Kidney capillary endothelial cell (primary cell): ENCODE measurements around the gene HIF1AN.
"Not testable (repeated sequence)": the region's sequence is repeated elsewhere in the genome, so short reads cannot be mapped to it uniquely, and the experiment has no call there.

ENCODE experiments used
- DNase-seq: peaks from one replicate; pipeline ENCODE4 v3.0.0-alpha.2; 2018; ENCODE audit warnings: low spot score

The HIF1AN gene

DNA sequence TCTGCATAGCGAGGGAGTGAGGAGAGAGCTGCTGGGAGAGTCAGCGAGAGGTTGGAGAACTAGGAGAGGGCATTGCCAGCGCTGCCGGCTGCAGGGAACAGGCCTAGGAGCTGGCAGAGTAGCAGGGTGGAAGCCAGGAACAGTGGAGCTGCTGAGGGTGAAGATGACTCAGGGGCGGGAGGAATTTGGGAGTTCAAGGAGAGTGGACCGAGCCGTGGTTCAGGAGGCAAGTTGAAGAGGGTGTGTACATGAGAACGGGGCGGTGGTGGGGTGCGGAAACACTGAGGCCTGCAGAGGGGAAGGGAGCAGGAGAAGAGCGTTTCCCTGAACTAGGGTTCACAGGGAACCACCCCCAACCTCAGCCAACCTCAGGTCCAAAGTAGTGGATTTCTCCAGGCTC lies 31.5 kb downstream of the HIF1AN start:
- no peak for DNase-seq

DNA sequence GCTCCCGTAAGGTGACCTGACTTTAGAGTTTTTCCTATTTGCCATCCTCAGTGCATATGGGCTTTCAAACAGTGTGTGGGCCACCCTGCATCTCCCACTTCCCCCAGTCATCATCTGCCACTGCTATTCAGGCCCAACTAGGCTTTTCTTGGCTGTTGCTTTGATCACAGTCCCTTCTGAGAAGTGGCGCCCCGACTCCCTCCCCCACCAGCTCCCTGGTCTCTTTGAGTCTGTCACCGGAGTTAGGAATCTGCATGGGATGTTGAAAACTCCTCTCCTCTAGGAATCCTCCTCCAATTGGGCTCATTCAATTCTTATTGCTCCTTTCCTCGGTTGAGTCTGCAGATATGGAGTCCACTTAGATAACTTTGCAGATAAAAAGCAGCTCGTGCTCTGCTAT lies 32.1 kb downstream of the HIF1AN start:
- DNase-seq: no peak

- DNase-seq: no peak
Observed at GRCh38 chr10:100568912-100569311, 33.2 kb downstream of the HIF1AN start.

GRCh38 chr10:100569687-100570481 lies 34.1 kb downstream of the HIF1AN start:
- DNase-seq: no peak

DNA sequence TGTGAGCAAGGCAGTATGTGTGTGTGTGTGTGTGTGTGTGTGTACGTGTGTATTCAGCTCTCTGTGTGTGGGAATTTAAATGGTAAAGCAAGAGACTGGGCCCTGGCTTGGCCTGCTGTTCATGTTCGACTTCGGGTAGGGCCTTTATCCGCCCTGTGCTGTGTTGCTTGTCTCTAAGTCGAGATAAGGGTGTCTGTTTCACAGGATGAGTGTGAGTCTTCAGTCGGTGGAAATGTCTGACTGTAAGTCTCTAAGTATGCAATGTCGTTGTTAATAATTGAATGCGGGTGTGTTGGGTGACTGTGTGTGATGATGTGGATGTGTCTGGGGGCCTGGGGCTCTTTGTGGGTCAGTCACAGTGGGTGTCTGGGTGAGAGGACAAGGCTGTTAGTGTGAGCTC lies 34.8 kb downstream of the HIF1AN start:
- no peak for DNase-seq

GRCh38 chr10:100571084-100571856 lies 35.5 kb downstream of the HIF1AN start:
- DNase-seq: no peak

DNA sequence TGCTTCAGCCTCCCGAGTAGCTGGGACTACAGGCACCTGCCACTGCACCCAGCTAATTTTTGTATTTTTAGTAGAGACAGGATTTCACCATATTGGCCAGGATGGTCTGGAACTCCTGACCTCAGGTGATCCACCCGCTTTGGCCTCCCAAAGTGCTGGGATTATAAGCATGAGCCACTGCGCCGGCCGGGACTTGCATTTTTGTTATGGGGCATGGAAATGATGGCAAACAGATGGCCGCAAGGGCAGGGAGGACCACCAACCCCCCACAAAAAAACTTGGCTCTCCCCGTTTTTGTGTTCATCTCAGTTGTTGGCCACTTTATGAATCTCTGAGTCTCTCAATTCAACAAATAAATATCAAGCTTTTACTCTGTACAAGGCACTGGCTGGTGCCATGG lies 39.4 kb downstream of the HIF1AN start:
- not testable (repeated sequence) for DNase-seq

DNA sequence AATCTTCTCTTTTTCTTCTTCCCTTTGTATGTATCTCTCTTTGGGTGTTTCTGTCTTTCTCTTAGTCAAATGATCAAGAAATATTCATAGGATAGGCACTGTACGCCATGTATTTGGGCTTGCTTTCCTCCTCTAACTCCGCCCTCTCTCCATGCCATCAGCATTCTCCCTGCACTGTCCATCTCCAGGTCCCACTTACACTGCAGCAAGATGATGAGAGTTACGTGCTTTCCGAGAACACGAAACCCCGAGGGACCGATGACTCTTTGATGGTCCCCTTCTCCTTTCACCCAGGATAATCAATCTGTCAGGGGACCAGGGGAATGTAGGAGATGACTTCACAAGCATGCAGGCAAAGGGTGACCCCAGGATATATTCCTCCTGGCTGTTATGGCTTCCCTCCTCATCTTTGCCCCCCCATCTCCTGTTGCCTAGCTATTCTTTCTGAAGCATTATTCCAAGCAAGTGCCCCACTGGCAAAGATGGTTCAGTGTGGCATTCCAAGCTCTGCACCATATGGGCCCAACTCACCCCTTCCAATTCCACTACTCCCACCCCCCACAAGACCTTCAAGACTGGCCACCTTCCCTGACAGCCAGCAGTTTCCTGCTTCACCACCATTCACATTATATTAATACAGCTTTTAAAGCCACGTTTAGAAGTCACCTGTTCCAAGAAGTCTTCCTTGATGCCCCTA lies 40.0 kb downstream of the HIF1AN start:
- DNase-seq: no peak

DNA sequence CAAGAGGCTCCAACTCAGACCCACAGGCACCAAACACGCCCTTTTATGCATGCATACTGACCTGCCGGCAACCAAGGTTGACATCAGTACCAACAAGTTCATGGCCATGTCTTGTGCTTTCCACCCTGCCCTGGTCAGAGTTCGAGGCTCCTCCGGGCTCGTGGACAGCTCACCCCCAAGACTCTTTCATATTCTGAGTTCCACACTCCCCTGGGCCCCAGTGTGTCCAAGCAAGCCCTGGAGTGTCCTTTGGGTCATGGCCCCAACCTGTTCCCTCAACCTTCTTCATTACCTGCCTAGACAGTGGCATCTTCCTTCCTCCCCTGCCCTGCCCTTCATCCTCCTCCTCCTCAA lies 40.5 kb downstream of the HIF1AN start:
- no peak for DNase-seq

- no peak for DNase-seq
Observed at GRCh38 chr10:100579261-100580090, 43.7 kb downstream of the HIF1AN start.

- DNase-seq: no peak
Observed at GRCh38 chr10:100586959-100587358, 51.2 kb downstream of the HIF1AN start.

- no peak for DNase-seq
Observed at GRCh38 chr10:100598166-100598565, 62.4 kb downstream of the HIF1AN start.

DNA sequence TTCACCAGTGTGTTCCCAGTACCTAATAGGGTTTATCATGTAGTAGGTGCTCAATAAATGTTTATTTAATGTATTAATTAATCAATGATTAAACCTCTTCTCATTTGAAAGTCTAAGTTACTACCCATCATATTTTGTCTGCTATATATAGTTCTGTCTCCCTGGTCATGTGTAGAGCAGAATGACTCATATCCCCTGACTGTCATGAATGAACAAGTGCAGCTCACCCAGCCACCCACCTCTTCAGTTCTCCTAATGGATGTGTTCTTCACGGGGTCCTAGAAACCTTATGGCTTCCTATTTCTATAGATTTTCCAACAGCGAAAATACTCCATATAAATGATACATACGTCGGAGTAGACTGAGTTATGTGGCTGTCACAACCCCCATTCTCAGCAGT lies 64.5 kb downstream of the HIF1AN start:
- no peak for DNase-seq

DNA sequence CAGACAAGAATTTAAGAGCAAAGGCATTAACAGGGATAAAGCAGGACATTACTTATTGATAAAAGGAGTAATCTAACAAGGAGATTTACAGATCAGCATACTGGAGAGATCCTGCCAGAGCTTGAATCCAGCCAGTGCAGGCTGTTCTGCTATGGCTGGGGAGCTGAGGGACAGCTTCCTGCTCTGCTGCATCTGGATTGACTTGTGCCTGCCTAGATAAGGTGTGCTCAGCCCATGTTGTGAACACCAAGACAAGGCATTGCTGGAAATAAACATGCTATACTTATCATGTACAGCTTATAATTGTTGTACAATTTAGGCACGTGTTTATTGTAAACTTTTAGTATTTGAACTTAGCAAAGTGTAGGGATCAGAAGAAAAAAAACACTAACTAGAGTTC lies 71.7 kb downstream of the HIF1AN start:
- no peak for DNase-seq
